AG04449 (cell line): ENCODE measurements around the gene STRN.

Experiments used
- CTCF ChIA-PET: fragments of 350-600 bp; formaldehyde crosslinking; extraction: SDS; loops from one replicate; lab custom pipeline; 2021; ENCODE audit warnings: antibody characterized with exemption; lab: Yijun Ruan, JAX
- POLR2A ChIA-PET: fragments of 400-600, 350-600 bp; formaldehyde crosslinking; extraction: SDS; loops from one replicate; lab custom pipeline; 2020; ENCODE audit warnings: antibody characterized with exemption, inconsistent platforms; lab: Yijun Ruan, JAX
- DNase-seq: peaks from one replicate; pipeline ENCODE4 v3.0.0-alpha.2; 2010; ENCODE audit warnings: low read depth, low spot score
- H3K4me3 ChIP-seq: 2 replicates; pipeline ENCODE4 v1.5.1; 2011; ENCODE audit warnings: low read depth, mild to moderate bottlenecking, control low read depth, low read length
- TF ChIP-seq, protein P1 (sequence below): IDR thresholded peaks from one replicate; pipeline ENCODE4 v1.5.1; 2011; ENCODE audit warnings: mild to moderate bottlenecking, moderate library complexity, low read length, control low read depth, inconsistent platforms; ENCODE audit not compliant: insufficient read depth; ENCODE audit errors: missing control alignments

The STRN gene

DNA sequence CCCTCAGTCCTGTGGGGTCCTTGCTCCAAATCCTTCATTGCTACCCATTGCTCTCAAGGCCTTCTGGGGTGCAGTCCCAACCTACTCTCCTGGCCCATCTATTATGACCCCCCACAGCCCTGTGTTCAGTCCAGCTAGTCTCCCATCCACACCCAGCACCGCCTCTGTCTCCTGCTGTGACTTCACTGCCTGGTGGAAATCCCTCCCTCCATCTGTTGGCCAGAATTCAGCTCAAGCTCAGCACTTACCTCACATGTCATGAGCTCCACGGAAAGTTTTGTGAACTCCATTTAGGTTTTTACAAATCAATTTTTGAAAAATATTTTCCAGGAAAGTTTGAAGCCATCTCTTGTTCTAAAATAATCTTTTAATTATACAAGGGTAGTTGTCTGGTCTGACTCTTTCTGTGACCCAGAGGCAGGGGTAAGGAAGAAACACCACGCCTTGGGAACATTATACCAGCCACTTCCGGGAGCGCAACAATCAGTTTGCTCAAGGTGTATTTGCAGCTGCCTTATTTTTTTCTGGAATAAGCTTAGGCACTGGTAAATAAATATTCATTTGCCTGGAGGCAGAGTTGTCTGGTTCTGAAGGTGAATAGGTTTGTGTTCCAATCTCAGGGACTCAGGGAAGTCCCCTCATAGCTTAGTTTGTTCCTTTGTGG, 159.0 kb downstream of the STRN start:
- TF ChIP-seq, protein P1, sequence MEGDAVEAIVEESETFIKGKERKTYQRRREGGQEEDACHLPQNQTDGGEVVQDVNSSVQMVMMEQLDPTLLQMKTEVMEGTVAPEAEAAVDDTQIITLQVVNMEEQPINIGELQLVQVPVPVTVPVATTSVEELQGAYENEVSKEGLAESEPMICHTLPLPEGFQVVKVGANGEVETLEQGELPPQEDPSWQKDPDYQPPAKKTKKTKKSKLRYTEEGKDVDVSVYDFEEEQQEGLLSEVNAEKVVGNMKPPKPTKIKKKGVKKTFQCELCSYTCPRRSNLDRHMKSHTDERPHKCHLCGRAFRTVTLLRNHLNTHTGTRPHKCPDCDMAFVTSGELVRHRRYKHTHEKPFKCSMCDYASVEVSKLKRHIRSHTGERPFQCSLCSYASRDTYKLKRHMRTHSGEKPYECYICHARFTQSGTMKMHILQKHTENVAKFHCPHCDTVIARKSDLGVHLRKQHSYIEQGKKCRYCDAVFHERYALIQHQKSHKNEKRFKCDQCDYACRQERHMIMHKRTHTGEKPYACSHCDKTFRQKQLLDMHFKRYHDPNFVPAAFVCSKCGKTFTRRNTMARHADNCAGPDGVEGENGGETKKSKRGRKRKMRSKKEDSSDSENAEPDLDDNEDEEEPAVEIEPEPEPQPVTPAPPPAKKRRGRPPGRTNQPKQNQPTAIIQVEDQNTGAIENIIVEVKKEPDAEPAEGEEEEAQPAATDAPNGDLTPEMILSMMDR, result no peak
- H3K4me3 ChIP-seq, result no peak overlapping the region
- CTCF ChIA-PET, result interaction anchor here (31.1 kb wide), 1 partner anchor 32 kb away, joined by 545 read pairs; no protein-coding TSS in a partner anchor
- no peak for DNase-seq
- POLR2A ChIA-PET, result no interaction called here

DNA sequence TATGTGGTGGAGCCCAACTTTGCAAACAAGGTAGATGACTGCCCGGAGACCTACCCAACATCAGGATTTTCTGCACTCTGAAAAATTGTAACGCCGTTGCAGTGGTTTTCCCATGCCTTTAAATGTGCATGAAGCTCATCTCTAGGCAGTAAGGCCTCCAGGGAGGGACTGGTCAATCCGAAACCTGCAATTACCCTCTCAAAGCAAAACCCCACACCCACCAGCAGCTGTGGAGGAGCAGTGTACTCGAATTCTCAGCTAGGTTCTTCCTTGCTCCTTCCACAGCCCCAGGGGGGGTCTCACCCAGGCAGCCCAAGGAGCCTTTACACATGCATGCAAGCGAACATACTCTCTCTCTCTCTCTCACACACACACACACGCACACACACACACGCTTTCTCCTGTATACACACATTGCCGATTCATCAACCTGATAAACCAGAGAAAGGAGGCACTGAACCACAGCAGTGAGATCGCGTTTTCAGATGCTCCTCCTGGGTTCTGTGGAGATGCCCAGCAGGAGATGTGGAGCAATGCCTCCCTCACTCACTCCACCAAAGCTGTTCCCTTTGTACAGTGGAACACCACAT, 160.6 kb downstream of the STRN start:
- H3K4me3 ChIP-seq, result no peak overlapping the region
- TF ChIP-seq, protein P1, result no peak
- ChIA-PET CTCF (interaction anchor here (31.1 kb wide), 1 partner anchor 30 kb away, joined by 545 read pairs; no protein-coding TSS in a partner anchor), POLR2A (no interaction called here)
- DNase-seq, result no peak

DNA sequence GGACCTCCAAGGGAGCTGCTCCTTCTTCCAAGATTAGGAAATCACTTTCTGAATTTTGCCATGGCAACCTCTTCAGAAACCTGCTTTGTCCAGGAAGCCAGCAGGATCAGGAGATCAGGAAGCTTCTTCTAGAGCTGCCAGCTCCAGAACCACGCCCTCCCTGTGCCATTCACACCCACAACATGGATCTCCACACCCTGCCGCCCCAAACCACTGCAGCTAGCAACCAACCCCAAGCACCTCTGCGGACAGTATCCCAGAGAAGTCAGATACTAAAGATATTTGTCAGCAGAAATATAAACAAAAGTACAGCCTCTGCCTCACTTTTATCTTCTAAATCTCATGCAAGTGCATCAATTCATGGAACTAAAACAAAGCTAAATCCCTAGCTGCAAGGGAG, 163.4 kb downstream of the STRN start:
- ChIA-PET POLR2A (no interaction called here), CTCF (interaction anchor here (1.5 to 31.1 kb wide), 3 partner anchors 13 to 116 kb away, joined by 3 to 545 read pairs (median 5); no protein-coding TSS in a partner anchor)
- H3K4me3 ChIP-seq, result no peak overlapping the region
- TF ChIP-seq, protein P1, result no peak
- no peak for DNase-seq

DNA sequence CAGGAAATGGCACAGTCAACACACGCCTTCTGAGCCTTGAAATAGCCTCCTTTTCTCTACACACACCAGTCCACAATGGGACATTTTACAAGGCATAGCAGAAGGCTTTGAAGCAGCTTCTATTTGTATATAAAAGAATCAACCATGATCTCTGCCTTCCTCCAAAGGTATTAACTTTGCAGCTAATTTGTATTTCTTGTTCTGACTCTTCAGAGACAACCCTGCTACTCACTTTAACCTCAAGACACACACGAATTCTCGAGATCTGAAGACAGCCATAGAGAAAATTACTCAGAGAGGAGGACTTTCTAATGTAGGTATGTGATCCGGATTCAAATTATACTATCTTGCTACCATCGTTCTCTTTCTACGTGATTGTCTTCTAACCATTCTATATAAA, 165.2 kb downstream of the STRN start:
- CTCF ChIA-PET, result interaction anchor here (1.1 to 31.1 kb wide), 2 partner anchors 25 to 51 kb away, joined by 3 to 545 read pairs; no protein-coding TSS in a partner anchor

DNA sequence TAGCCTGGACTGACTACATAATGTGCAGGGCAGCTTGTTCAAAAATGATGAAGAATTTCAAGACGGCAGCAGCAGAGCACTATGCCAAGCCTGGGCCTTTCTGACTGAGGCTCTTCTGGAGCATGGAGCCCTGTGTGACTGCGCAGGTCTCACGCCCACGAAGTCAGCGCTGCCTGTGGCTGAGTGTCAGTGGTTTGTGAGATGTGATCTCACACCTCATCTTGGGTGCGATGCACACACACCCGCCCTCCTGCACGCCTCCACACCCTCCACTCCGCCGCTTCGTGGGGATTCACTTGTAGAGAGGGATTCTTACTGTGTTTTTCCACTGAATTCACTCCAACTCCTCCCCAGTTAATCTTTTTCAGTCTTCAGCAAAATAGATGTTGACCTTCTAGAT, 166.0 kb downstream of the STRN start:
- H3K4me3 ChIP-seq, result no peak overlapping the region
- TF ChIP-seq, protein P1, result no peak
- POLR2A ChIA-PET, result no interaction called here
- CTCF ChIA-PET, result interaction anchor here (31.1 kb wide), 1 partner anchor 25 kb away, joined by 545 read pairs; no protein-coding TSS in a partner anchor
- no peak for DNase-seq

More for the DNA sequence above, 165.2 kb downstream of the STRN start:
- no peak overlapping the region for H3K4me3 ChIP-seq
- DNase-seq, result no peak
- TF ChIP-seq, protein P1, result no peak
- POLR2A ChIA-PET, result no interaction called here

DNA sequence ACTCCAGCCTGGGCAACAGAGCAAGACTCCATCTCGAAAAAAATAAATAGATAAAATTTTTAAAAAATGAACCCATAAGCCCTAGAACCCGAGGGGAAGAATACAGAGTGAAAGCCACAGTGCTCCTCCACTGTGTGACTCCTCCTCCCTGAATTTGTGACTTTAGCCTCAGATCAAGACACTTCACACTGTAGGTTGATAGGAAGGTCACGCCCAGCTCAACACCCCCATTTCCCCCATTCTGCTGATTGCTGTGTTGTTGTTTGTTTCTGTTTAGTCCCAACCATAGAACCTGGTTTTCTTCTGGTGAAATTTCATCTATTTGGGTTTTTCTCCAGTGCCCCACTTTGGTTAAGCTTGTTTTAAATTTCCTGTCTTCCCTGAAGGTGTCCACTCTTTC, 167.6 kb downstream of the STRN start:
- ChIA-PET POLR2A (no interaction called here), CTCF (interaction anchor here (31.1 kb wide), 1 partner anchor 23 kb away, joined by 545 read pairs; no protein-coding TSS in a partner anchor)
- no peak for DNase-seq
- H3K4me3 ChIP-seq, result no peak overlapping the region
- TF ChIP-seq, protein P1, result no peak
